SK-N-MC (cell line): Measurements from ENCODE around the gene DLG2.

Experiments
- EZH2 ChIP-seq: fragments of 200-600 bp; sonication (generic); IDR thresholded peaks from one replicate; pipeline ENCODE4 v1.6.1; 2017; ENCODE audit warnings: antibody characterized with exemption
- FOXP2 ChIP-seq: optimal IDR thresholded peaks from 2 replicates; pipeline ENCODE3; 2011; ENCODE audit warnings: mild to moderate bottlenecking, moderate library complexity; ENCODE audit not compliant: insufficient read depth; ENCODE audit errors: extremely low read length, control extremely low read depth

- no peak for TF ChIP-seq EZH2
- no peak for TF ChIP-seq FOXP2
Observed at GRCh38 chr11:83819931-83820549, 1807.1 kb downstream of the DLG2 start.
